SH-SY5Y (cell line): Measurements from ENCODE around the gene MBP.

Source experiments
- GATA2 ChIP-seq: IDR thresholded peaks from 2 replicates; pipeline ENCODE4 v1.6.1; 2011; ENCODE audit warnings: mild to moderate bottlenecking, low read depth, low read length
- GATA3 ChIP-seq: IDR thresholded peaks from 2 replicates; pipeline ENCODE4 v1.6.1; 2011; ENCODE audit warnings: low read depth, mild to moderate bottlenecking, low read length, moderate library complexity

- TF ChIP-seq GATA3, result no peak
- TF ChIP-seq GATA2, result no peak
Measured at GRCh38 chr18:77049938-77050337, 82.6 kb downstream of the MBP start.
